Left lung (tissue), 10 donors: ENCODE measurements around the gene NIM1K. TPM values are rescaled to one million over a fixed set of nuclear protein-coding genes. Genes with fewer than 3 reads are reported as not detected.
A peak's percentile ranks its signal among the peaks of the same experiment; 100 is the strongest.

Experiments used
- ATAC-seq: fragments of 200-7000 bp; cut with Tn5 transposase; one replicate; pipeline ENCODE4 v1.9.1; 2020; ENCODE audit warnings: moderate library complexity
- DNase-seq, 4 donors: peaks; one replicate each; pipeline ENCODE4 v3.0.0-alpha.2; 2013 to 2020
- H3K27ac ChIP-seq, 2 donors: fragments of 200-600 bp; sonication (generic) in 1 of 2; one replicate each; pipeline versions ENCODE4 v1.5.0 to v1.8.0; 2020 to 2021
- H3K27me3 ChIP-seq, 2 donors: fragments of 200-600 bp; sonication (generic) in 1 of 2; one replicate each; pipeline versions ENCODE4 v1.5.0 to v1.8.0; 2020 to 2021
- H3K36me3 ChIP-seq, 2 donors: fragments of 200-600 bp; sonication (generic) in 1 of 2; one replicate each; pipeline versions ENCODE4 v1.5.0 to v1.8.0; 2020 to 2021
- H3K4me1 ChIP-seq, 2 donors: fragments of 200-600 bp; one replicate each; pipeline ENCODE4 v1.8.0; 2021
- H3K4me3 ChIP-seq, 2 donors: fragments of 200-600 bp; sonication (generic) in 1 of 2; one replicate each; pipeline versions ENCODE4 v1.5.0 to v1.8.0; 2020 to 2021; ENCODE audit warnings: mild to moderate bottlenecking in 1 of 2
- H3K9me3 ChIP-seq, 2 donors: fragments of 200-600 bp; sonication (generic) in 1 of 2; one replicate each; pipeline versions ENCODE4 v1.5.0 to v1.8.0; 2020 to 2021
- CTCF ChIP-seq, 2 donors: fragments of 200-600 bp; sonication (generic) in 1 of 2; IDR thresholded peaks; one replicate each; pipeline versions ENCODE4 v1.5.0 to v1.8.0; 2021; ENCODE audit warnings: antibody characterized with exemption in 2 of 2
- intact Hi-C, 2 donors: fragments of 100-400 bp; cut with DNase I; formaldehyde crosslinking; loops; one replicate each; pipeline versions ENCODE4 v1.11.2 to v1.14.2; 2022
- polyA plus RNA-seq, 6 donors: library from polyadenylated mRNA; unstranded; fragments of 120-200 nt; gene quantifications; one replicate each; pipeline ENCODE4 v1.2.1, GENCODE V29; 2013; ENCODE audit not compliant: insufficient read length in 6 of 6
- total RNA-seq, 2 donors: library from RNA; stranded (reverse); fragmentation: NEBNext Ultra II Directional; extraction: Animal tissue kit (Norgen Biotek cat#: 25700); gene quantifications; one replicate each; pipeline ENCODE4 v1.2.1, GENCODE V29; 2021
- donor health status: DM: no; HTN: yes; CAD: no.
- donor health status: DM: no; HTN: no; CAD: no.

NIM1K gene
- total and polyA plus RNA-seq, 8 donors = 0.44 to 3.0 (median 0.79) TPM

GRCh38 chr5:43209060-43209459 lies 17.0 kb downstream of the NIM1K start:
- H3K27me3 ChIP-seq = peaks cover 0 to 21% of the 10 kb centered on the region in 2 donors
- peak overlapping the region in 1 of 2 donors; percentile 53 for H3K27ac ChIP-seq
- TF ChIP-seq CTCF (IDR thresholded peaks at IDR 0.05) = no peak
- DNase-seq (no peak), ATAC-seq (peak; percentile 64)
- intact Hi-C loops = no loop called here
- no peak overlapping the region for H3K4me3 ChIP-seq
- no peaks in the 10 kb centered on the region for H3K36me3 ChIP-seq
- no peaks in the 10 kb centered on the region for H3K4me1 ChIP-seq
- H3K9me3 ChIP-seq = no peaks in the 10 kb centered on the region

DNA sequence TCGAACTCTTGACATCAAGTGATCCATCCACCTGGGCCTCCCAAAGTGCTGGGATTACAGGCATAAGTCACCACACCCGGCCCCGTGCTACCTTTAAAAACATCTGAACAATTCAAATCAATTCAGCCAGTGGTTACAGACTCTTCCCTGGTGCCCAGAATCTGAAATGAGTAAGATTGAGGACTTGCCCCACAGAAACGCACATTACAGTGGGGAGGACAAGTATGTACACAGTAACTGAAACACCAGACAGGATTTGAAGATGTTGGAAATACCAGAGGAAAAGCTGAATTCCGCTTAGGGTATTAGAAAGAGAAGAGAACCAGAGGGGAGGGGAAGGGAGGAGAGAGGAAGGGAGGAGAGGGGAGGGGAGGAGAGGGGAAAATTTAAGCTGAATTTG lies 17.8 kb downstream of the NIM1K start:
- Histone ChIP-seq H3K27ac (no peak overlapping the region), H3K36me3 (no peaks in the 10 kb centered on the region), H3K4me1 (no peaks in the 10 kb centered on the region), H3K9me3 (no peaks in the 10 kb centered on the region), H3K4me3 (no peak overlapping the region), H3K27me3 (peaks cover 0 to 21% of the 10 kb centered on the region in 2 donors)
- ATAC-seq (no peak), DNase-seq (no peak)
- intact Hi-C loops = no loop called here
- no peak for TF ChIP-seq CTCF (IDR thresholded peaks at IDR 0.05)

DNA sequence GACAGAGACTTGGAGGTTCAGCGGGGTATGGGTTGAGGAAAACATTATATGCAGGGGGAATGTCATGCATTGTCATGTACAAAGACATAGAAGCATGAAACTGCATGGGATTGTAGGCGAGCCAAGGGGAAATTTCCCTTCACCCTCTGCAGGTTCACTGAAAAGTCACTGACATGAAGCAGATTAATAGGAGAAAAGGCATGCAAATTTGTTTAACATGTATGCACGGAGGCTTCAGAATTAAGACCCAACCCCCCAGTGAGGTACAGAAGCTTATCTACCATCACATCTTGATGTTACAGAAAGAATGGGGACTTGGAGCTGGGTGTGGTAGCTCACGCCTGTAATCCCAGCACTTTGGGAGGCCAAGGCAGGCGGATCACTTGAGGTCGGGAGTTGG lies 18.5 kb downstream of the NIM1K start:
- peaks cover 0 to 21% of the 10 kb centered on the region in 2 donors for H3K27me3 ChIP-seq
- no peaks in the 10 kb centered on the region for H3K4me1 ChIP-seq
- intact Hi-C loops = no loop called here
- no peak for DNase-seq
- no peak overlapping the region for H3K27ac ChIP-seq
- no peak for TF ChIP-seq CTCF (IDR thresholded peaks at IDR 0.05)
- ATAC-seq = no peak
- H3K9me3 ChIP-seq = no peaks in the 10 kb centered on the region
- H3K4me3 ChIP-seq = no peak overlapping the region
- no peaks in the 10 kb centered on the region for H3K36me3 ChIP-seq

GRCh38 chr5:43213951-43214350 lies 21.9 kb downstream of the NIM1K start:
- peaks cover 0 to 14% of the 10 kb centered on the region in 2 donors for H3K27me3 ChIP-seq
- no peak for ATAC-seq
- no peak overlapping the region for H3K4me3 ChIP-seq
- no peaks in the 10 kb centered on the region for H3K36me3 ChIP-seq
- H3K9me3 ChIP-seq = no peaks in the 10 kb centered on the region
- intact Hi-C loops = no loop called here
- no peak for DNase-seq
- H3K4me1 ChIP-seq = no peaks in the 10 kb centered on the region
- H3K27ac ChIP-seq = no peak overlapping the region
- no peak for TF ChIP-seq CTCF (IDR thresholded peaks at IDR 0.05)

- DNase-seq = peak in 2 of 4 donors; percentile 52 to 76
- no peaks in the 10 kb centered on the region for H3K4me1 ChIP-seq
- peak; percentile 87 for ATAC-seq
- no peaks in the 10 kb centered on the region for H3K36me3 ChIP-seq
- H3K4me3 ChIP-seq = no peak overlapping the region
- intact Hi-C loops = no loop called here
- peak overlapping the region in 1 of 2 donors; percentile 1 for H3K27ac ChIP-seq
- no peaks in the 10 kb centered on the region for H3K9me3 ChIP-seq
- no peak for TF ChIP-seq CTCF (IDR thresholded peaks at IDR 0.05)
- peaks cover 0 to 4% of the 10 kb centered on the region in 2 donors for H3K27me3 ChIP-seq
Measured at GRCh38 chr5:43215073-43215631, 23.1 kb downstream of the NIM1K start.
